ENCODE data around the gene LILRA6. TPM values are rescaled to one million over a fixed set of nuclear protein-coding genes. Genes with fewer than 3 reads are reported as not detected.

LILRA6 gene
- total RNA-seq, 1 experiment from 2014 or later = not detected

GRCh38 chr19:54271106-54271505 lies 28.5 kb upstream of the LILRA6 start:
- H3K27ac ChIP-seq (ENCODE audit: low read depth, low read length) = no peak overlapping the region

More at GRCh38 chr19:54271106-54271505, 28.5 kb upstream of the LILRA6 start:
- H3K4me3 ChIP-seq (replicated peaks in 1 of 2; ENCODE audit: low read depth in 1 of 2, low read length in 2 of 2) = no peak overlapping the region
- H3K4me1 ChIP-seq (ENCODE audit: control insufficient read depth in 1 of 2, insufficient read depth in 2 of 2, low read length in 2 of 2) = no peaks in the 10 kb centered on the region
- H3K36me3 ChIP-seq (ENCODE audit: control insufficient read depth in 1 of 2, insufficient read depth in 2 of 2, low read length in 2 of 2) = no peaks in the 10 kb centered on the region
- no peak overlapping the region for H3K9ac ChIP-seq (ENCODE audit: low read length)
- H3K9me2 ChIP-seq (ENCODE audit: insufficient read depth) = no peaks in the 10 kb centered on the region
- no peak overlapping the region for H3K4me2 ChIP-seq (ENCODE audit: low read length)
- no peaks in the 10 kb centered on the region for H3K79me2 ChIP-seq (ENCODE audit: insufficient read depth, low read length)
- ChIA-PET POLR2A (no interaction called here), RAD21 (ENCODE audit: low non-redundant PET in 1 of 2, low total read pairs in 2 of 2, uncharacterized antibody in 2 of 2, unreplicated experiment in 2 of 2) (no interaction called here), CTCF (no interaction called here)
- H3K9me3 ChIP-seq (ENCODE audit: control insufficient read depth in 1 of 2, insufficient read depth in 1 of 2, low read depth in 1 of 2, low read length in 2 of 2) = no peaks in the 10 kb centered on the region
- H3K27me3 ChIP-seq (ENCODE audit: insufficient read depth, low read length) = peaks cover 23% of the 10 kb centered on the region
- no peaks in the 10 kb centered on the region for H4K20me1 ChIP-seq (ENCODE audit: insufficient read depth)
- no peak for ATAC-seq
- intact Hi-C loops (cut with micrococcal nuclease) = no loop called here
- TF ChIP-seq JUND (IDR thresholded peaks at IDR 0.05) (no peak), FOSL1 (IDR thresholded peaks at IDR 0.05; ENCODE audit: low read depth) (no peak), ELF1 (IDR thresholded peaks at IDR 0.05; ENCODE audit: borderline replicate concordance, low read depth) (no peak), REST (IDR thresholded peaks at IDR 0.05; ENCODE audit: low read depth) (no peak), TCF7L2 (IDR thresholded peaks at IDR 0.05; ENCODE audit: borderline replicate concordance, extremely low read depth, insufficient read depth, insufficient read length) (no peak), ATF3 (IDR thresholded peaks at IDR 0.05) (no peak), CEBPB (IDR thresholded peaks at IDR 0.05; ENCODE audit: low read depth) (no peak), RAD21 (IDR thresholded peaks at IDR 0.05; ENCODE audit: low read depth) (no peak), EZH2 (IDR thresholded peaks at IDR 0.05) (no peak), ZNF274 (IDR thresholded peaks at IDR 0.05; ENCODE audit: low read depth, low read length) (no peak), SP1 (IDR thresholded peaks at IDR 0.05; ENCODE audit: low read depth) (no peak)
- no peak overlapping the region for H2AFZ ChIP-seq (ENCODE audit: low read depth, low read length, poor library complexity, severe bottlenecking)
- no TSS peak for BruUV-seq (replicated peaks)
- DNase-seq (ENCODE audit: low read depth, low spot score) = no peak

Data from HCT116 (cell line).